H9 (cell line): ENCODE data around the gene HDX. TPM values are rescaled to one million over a fixed set of nuclear protein-coding genes. Genes with fewer than 3 reads are reported as not detected.

Experiments
- DNase-seq: peaks from one replicate; pipeline ENCODE4 v3.0.0-alpha.2; 2017
- H2AFZ ChIP-seq: one replicate; pipeline ENCODE4 v1.6.1; 2013; ENCODE audit warnings: mild to moderate bottlenecking, low read length, control low read depth, moderate library complexity
- H2AK5ac ChIP-seq: 2 replicates; pipeline ENCODE4 v1.6.1; 2013; ENCODE audit warnings: low read length, control low read depth, mixed read lengths; ENCODE audit not compliant: insufficient read length
- H2BK120ac ChIP-seq: one replicate; pipeline ENCODE4 v1.6.1; 2013; ENCODE audit warnings: low read depth, mild to moderate bottlenecking, low read length, control low read depth, inconsistent platforms; ENCODE audit not compliant: poor library complexity, severe bottlenecking
- H2BK12ac ChIP-seq: 2 replicates; pipeline ENCODE4 v1.6.1; 2013; ENCODE audit warnings: low read length, control low read depth, mixed read lengths, low read depth; ENCODE audit not compliant: insufficient read length
- H2BK15ac ChIP-seq: 2 replicates; pipeline ENCODE4 v1.6.1; 2013; ENCODE audit warnings: low read depth, low read length, control low read depth
- H2BK20ac ChIP-seq: one replicate; pipeline ENCODE4 v1.6.1; 2013; ENCODE audit warnings: low read depth, mild to moderate bottlenecking, low read length, control low read depth, inconsistent platforms; ENCODE audit not compliant: poor library complexity, severe bottlenecking
- H2BK5ac ChIP-seq: 2 replicates; pipeline ENCODE4 v1.6.1; 2013; ENCODE audit warnings: low read length, control low read depth, mixed read lengths; ENCODE audit not compliant: insufficient read length
- H3K14ac ChIP-seq: 2 replicates; pipeline ENCODE4 v1.6.1; 2013; ENCODE audit warnings: low read length, control low read depth; ENCODE audit not compliant: insufficient read depth
- H3K18ac ChIP-seq: 2 replicates; pipeline ENCODE4 v1.6.1; 2013; ENCODE audit warnings: low read depth, mild to moderate bottlenecking, mixed read lengths, low read length, control low read depth; ENCODE audit not compliant: insufficient read length
- H3K23ac ChIP-seq: 2 replicates; pipeline ENCODE4 v1.6.1; 2013; ENCODE audit warnings: low read length, control low read depth, mixed read lengths, low read depth; ENCODE audit not compliant: insufficient read length
- H3K23me2 ChIP-seq: 2 replicates; pipeline ENCODE4 v1.6.1; 2013; ENCODE audit warnings: low read depth, mild to moderate bottlenecking, mixed read lengths, low read length, control low read depth; ENCODE audit not compliant: insufficient read length, poor library complexity, severe bottlenecking
- H3K27ac ChIP-seq: 2 replicates; pipeline ENCODE4 v1.5.1; 2013; ENCODE audit warnings: low read length, control low read depth, mixed read lengths, low read depth; ENCODE audit not compliant: insufficient read length
- H3K27me3 ChIP-seq: 2 replicates; pipeline ENCODE4 v1.6.1; 2013; ENCODE audit warnings: low read length, control low read depth, inconsistent platforms; ENCODE audit not compliant: insufficient read depth
- H3K4ac ChIP-seq: 2 replicates; pipeline ENCODE4 v1.6.1; 2013; ENCODE audit warnings: low read depth, mild to moderate bottlenecking, control low read depth, inconsistent platforms, low read length, moderate library complexity
- H3K4me1 ChIP-seq: 2 replicates; pipeline ENCODE4 v1.6.1; 2013; ENCODE audit warnings: low read length, control low read depth, inconsistent platforms; ENCODE audit not compliant: insufficient read depth
- H3K4me2 ChIP-seq: 2 replicates; pipeline ENCODE4 v1.6.1; 2013; ENCODE audit warnings: low read length, control low read depth, mixed read lengths; ENCODE audit not compliant: insufficient read length, insufficient read depth
- H3K56ac ChIP-seq: 2 replicates; pipeline ENCODE4 v1.6.1; 2013; ENCODE audit warnings: low read depth, mild to moderate bottlenecking, mixed read lengths, low read length, control low read depth; ENCODE audit not compliant: insufficient read length
- H3K79me1 ChIP-seq: 2 replicates; pipeline ENCODE4 v1.6.1; 2013; ENCODE audit warnings: low read depth, mild to moderate bottlenecking, moderate library complexity, low read length, control low read depth, inconsistent platforms; ENCODE audit not compliant: insufficient read depth, poor library complexity, severe bottlenecking
- H3K79me2 ChIP-seq: 2 replicates; pipeline ENCODE4 v1.6.1; 2013; ENCODE audit warnings: low read length, control low read depth, inconsistent platforms; ENCODE audit not compliant: insufficient read depth
- H3K9ac ChIP-seq: 2 replicates; pipeline ENCODE4 v1.6.1; 2013; ENCODE audit warnings: low read length, control low read depth, mixed read lengths; ENCODE audit not compliant: insufficient read length; ENCODE audit errors: extremely low read depth
- H3K9me3 ChIP-seq: one replicate; pipeline ENCODE4 v1.6.1; 2013; ENCODE audit warnings: low read depth, low read length, inconsistent platforms; ENCODE audit not compliant: control insufficient read depth
- H3T11ph ChIP-seq: one replicate; pipeline ENCODE4 v1.6.1; 2013; ENCODE audit warnings: mild to moderate bottlenecking, low read length, control low read depth, inconsistent platforms
- H4K20me1 ChIP-seq: one replicate; pipeline ENCODE4 v1.6.1; 2013; ENCODE audit not compliant: control insufficient read depth, insufficient read length, insufficient read depth
- H4K5ac ChIP-seq: 2 replicates; pipeline ENCODE4 v1.6.1; 2013; ENCODE audit warnings: low read depth, mild to moderate bottlenecking, mixed read lengths, low read length, control low read depth; ENCODE audit not compliant: insufficient read length
- H4K8ac ChIP-seq: replicated peaks from 2 replicates; pipeline ENCODE4 v1.6.1; 2013; ENCODE audit warnings: low read length, control low read depth, mixed read lengths, low read depth; ENCODE audit not compliant: insufficient read length
- H4K91ac ChIP-seq: 2 replicates; pipeline ENCODE4 v1.6.1; 2013; ENCODE audit warnings: low read depth, mild to moderate bottlenecking, moderate library complexity, mixed read lengths, low read length, control low read depth; ENCODE audit not compliant: insufficient read length
- H3K27ac Mint-ChIP-seq, 3 experiments: 2 replicates in 2 of 3; 3 replicates in 1 of 3; pipeline ENCODE4 v1.8.0; 2020 to 2021; ENCODE audit warnings: mixed read lengths in 3 of 3, mild to moderate bottlenecking in 1 of 3, moderate library complexity in 1 of 3
- H3K27me3 Mint-ChIP-seq: 2 replicates; pipeline ENCODE4 v1.8.0; 2021; ENCODE audit warnings: low read depth, mild to moderate bottlenecking, moderate library complexity, mixed read lengths
- H3K36me3 Mint-ChIP-seq, 3 experiments: 2 replicates in 2 of 3; 3 replicates in 1 of 3; pipeline ENCODE4 v1.8.0; 2020 to 2021; ENCODE audit warnings: low read depth in 3 of 3, mixed read lengths in 3 of 3; ENCODE audit not compliant: insufficient read depth in 1 of 3
- H3K4me1 Mint-ChIP-seq, 2 experiments: 2 replicates each; pipeline ENCODE4 v1.8.0; 2020; ENCODE audit warnings: mixed read lengths in 2 of 2
- H3K4me3 Mint-ChIP-seq, 2 experiments: 2 replicates in 1 of 2; 3 replicates in 1 of 2; pipeline ENCODE4 v1.8.0; 2020 to 2021; ENCODE audit warnings: mild to moderate bottlenecking in 2 of 2, mixed read lengths in 2 of 2, moderate library complexity in 1 of 2
- H3K9me3 Mint-ChIP-seq, 2 experiments: 2 replicates in 1 of 2; 3 replicates in 1 of 2; pipeline ENCODE4 v1.8.0; 2020; ENCODE audit warnings: mild to moderate bottlenecking in 2 of 2, mixed read lengths in 2 of 2, moderate library complexity in 1 of 2
- WGBS: extraction: QIAGEN DNeasy Blood & Tissue Kit; methylation state at CpG from one replicate; pipeline ENCODE4 v1.1.7; 2013; ENCODE audit warnings: missing lambda C conversion rate, low lambda C conversion rate, mixed read lengths; ENCODE audit not compliant: insufficient read length; ENCODE audit errors: extremely low coverage; 5-methylcytosine and 5-hydroxymethylcytosine counted together
- total RNA-seq: library from RNA; stranded (reverse); gene quantifications from 2 replicates; pipeline ENCODE4 v1.2.1, GENCODE V29; 2021
- TF ChIP-seq, protein P1 (sequence below): fragments of 200-600 bp; sonication (generic); conservative IDR thresholded peaks from 3 replicates; pipeline ENCODE4 v1.8.0; 2021; ENCODE audit warnings: antibody characterized with exemption, mild to moderate bottlenecking

Gene HDX
- total RNA-seq, 1 experiment from 2014 or later: 5.0 TPM

DNA sequence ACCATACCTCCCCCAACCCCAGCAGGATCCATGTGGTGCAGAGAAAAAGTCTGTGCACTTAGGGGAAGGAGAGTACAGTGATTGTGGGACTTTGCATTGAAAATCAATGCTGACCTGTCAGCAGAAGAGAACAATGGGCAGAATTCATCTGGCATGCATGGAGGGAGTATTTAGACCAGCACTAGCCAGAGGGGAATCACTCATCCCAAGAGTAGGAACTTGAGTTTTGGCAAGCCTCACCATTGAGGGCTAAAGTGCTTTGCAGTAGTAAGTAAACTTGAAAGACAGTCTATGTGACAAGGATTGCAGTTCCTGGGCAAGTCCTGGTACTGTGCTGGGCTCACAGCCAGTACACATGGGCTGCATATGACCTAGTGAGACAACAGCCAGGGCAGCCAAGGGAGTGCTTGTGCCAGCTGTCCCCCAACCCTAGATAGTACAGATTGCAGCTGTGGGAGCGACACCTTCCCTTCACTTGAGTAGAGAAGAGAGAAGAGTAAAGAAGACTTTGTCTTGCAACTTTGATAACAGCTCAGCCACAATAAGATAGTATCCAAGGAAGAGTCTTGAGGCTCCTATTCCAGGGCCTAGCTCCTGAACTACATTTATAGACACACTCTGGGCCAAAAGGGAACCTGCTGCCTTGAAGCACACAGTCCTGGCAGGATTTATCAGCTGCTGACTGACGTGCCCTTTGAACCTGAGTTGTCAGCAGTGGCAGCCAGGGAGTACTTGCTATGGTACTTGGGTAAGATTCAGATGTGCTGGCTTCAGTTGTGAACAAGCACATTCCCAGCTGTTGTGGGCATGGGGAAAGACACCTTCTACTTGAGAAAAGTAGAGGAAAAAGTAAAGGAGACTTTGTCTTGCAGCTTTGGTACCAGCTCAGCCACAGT, 48.7 kb downstream of the HDX start:
- H3K4ac ChIP-seq: no peak overlapping the region
- H3K36me3 Mint-ChIP-seq: peaks cover 4 to 14% (median 11%) of the 10 kb centered on the region in 3 experiments

More for the DNA sequence above, 48.7 kb downstream of the HDX start:
- no peak overlapping the region for H3K56ac ChIP-seq
- no peak overlapping the region for H3T11ph ChIP-seq
- no CpG with 5 or more reads among the region's 2 CpGs for WGBS
- H3K18ac ChIP-seq: no peak overlapping the region
- no peak overlapping the region for H2AK5ac ChIP-seq
- no peak overlapping the region for H3K4me2 ChIP-seq
- TF ChIP-seq, protein P1, sequence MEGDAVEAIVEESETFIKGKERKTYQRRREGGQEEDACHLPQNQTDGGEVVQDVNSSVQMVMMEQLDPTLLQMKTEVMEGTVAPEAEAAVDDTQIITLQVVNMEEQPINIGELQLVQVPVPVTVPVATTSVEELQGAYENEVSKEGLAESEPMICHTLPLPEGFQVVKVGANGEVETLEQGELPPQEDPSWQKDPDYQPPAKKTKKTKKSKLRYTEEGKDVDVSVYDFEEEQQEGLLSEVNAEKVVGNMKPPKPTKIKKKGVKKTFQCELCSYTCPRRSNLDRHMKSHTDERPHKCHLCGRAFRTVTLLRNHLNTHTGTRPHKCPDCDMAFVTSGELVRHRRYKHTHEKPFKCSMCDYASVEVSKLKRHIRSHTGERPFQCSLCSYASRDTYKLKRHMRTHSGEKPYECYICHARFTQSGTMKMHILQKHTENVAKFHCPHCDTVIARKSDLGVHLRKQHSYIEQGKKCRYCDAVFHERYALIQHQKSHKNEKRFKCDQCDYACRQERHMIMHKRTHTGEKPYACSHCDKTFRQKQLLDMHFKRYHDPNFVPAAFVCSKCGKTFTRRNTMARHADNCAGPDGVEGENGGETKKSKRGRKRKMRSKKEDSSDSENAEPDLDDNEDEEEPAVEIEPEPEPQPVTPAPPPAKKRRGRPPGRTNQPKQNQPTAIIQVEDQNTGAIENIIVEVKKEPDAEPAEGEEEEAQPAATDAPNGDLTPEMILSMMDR: no peak
- H4K20me1 ChIP-seq: no peaks in the 10 kb centered on the region
- Mint-ChIP-seq H3K27ac (no peak overlapping the region; a peak in 1 of 7 replicates), H3K4me3 (no peak overlapping the region), H3K27me3 (no peaks in the 10 kb centered on the region), H3K9me3 (peaks cover 80 to 85% of the 10 kb centered on the region in 2 experiments), H3K4me1 (peaks cover 12 to 17% of the 10 kb centered on the region in 2 experiments)
- no peak overlapping the region for H3K27ac ChIP-seq
- H2BK120ac ChIP-seq: no peak overlapping the region
- H3K9ac ChIP-seq: no peak overlapping the region
- DNase-seq: no peak
- no peaks in the 10 kb centered on the region for H3K79me1 ChIP-seq
- H3K9me3 ChIP-seq: peaks cover 24% of the 10 kb centered on the region
- no peak overlapping the region for H2BK12ac ChIP-seq
- H3K79me2 ChIP-seq: no peaks in the 10 kb centered on the region
- no peaks in the 10 kb centered on the region for H3K4me1 ChIP-seq
- H2BK20ac ChIP-seq: no peak overlapping the region
- no peak overlapping the region for H2BK15ac ChIP-seq
- H3K23me2 ChIP-seq: no peaks in the 10 kb centered on the region
- H4K91ac ChIP-seq: no peak overlapping the region
- no peak overlapping the region for H4K5ac ChIP-seq
- H4K8ac ChIP-seq: no peak overlapping the region
- no peak overlapping the region for H3K23ac ChIP-seq
- H2BK5ac ChIP-seq: no peak overlapping the region
- H3K27me3 ChIP-seq: no peaks in the 10 kb centered on the region
- no peak overlapping the region for H3K14ac ChIP-seq
- no peak overlapping the region for H2AFZ ChIP-seq
